HK-2 (cell line): ENCODE data around the gene ELK4.
A peak's percentile ranks its signal among the peaks of the same experiment; 100 is the strongest.

Experiments used
- DNase-seq: peaks from one replicate; pipeline ENCODE4 v3.0.0-alpha.2; 2018; ENCODE audit not compliant: unreplicated experiment

The ELK4 gene

GRCh38 chr1:205581321-205581980 is 50.4 kb downstream of the ELK4 start:
- no peak for DNase-seq

GRCh38 chr1:205580923-205581180 is 51.0 kb downstream of the ELK4 start:
- no peak for DNase-seq

DNA sequence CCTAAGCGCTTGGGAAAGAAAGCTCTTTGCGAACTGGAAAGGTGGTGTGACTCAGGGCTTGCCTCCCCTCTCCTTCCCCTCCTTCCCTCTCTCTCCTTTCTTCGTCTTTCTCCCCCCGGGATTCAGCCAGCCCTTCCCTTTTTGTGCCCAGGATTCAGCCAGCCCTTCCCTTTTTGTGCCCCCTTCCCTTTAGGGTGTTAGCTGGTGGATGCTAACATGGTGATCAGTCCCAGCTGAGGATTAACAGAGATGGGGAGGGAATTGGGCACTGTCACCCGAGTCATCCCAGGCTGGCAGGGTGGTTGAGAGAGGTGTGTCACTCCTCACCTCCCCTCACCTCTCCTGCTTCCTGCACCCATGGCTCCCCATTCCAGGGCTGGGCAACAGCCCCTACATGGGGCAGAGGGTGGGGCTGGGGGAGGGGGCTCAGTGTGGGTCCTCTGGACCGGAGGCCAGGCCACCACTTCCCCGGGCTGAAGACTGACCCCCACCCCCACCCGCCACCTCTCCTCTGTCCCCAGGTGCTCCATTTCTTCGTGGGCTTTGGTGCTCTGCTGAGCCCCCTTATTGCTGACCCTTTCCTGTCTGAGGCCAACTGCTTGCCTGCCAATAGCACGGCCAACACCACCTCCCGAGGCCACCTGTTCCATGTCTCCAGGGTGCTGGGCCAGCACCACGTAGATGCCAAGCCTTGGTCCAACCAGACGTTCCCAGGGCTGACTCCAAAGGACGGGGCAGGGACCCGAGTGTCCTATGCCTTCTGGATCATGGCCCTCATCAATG is 51.5 kb downstream of the ELK4 start:
- DNase-seq: no peak

DNA sequence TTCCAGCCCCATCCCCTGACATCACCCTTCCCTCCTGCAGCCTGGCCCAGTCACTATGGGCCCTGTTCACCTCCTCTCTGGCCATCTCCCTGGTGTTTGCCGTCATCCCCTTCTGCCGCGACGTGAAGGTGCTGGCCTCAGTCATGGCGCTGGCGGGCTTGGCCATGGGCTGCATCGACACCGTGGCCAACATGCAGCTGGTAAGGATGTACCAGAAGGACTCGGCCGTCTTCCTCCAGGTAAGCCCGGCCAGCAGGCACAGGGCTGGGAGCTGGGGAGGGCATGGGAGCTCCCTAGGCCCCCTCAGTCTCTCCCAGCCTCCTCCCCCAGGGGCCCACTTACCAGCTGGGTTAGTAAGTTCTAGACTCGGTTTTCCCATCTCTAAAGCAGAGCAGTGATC is 52.1 kb downstream of the ELK4 start:
- DNase-seq: no peak

GRCh38 chr1:205578780-205579571 is 52.8 kb downstream of the ELK4 start:
- DNase-seq: no peak

DNA sequence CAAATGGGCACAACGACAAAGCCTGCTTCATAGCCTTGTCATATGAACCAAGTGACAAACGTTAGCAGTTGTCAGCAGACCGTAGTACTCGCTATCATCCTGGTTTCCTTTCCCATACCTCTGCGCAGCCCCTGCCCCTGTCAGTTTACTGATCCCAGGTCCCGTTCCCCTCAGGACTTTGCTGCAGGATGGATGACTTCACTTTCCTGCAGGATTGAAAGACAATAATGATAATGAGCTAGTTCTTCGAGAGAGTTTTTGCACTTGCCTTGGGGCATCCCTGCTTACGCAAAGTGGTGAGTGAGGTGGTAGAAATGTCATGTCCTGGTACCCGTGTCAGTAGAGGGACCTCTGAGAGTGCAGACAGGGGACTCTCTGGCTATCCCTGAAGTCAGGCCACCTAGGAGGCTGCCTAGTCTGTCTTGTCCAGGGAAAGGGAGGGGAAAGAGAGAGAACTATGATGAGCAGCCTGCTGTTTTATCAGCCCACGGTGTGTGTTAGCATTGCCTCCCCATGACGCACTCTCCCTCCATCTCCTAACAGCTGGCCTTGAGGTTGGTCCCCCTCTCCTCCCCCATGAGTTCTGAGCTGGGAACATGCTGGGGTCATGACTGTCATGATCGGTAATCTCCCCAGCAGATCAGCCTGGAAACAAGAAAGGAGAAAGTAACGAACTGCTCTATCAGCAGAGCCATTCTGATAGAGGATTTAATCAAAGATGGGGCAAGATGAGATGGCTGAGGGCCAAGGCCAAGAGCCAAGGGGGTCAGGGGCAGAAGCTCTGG is 53.7 kb downstream of the ELK4 start:
- no peak for DNase-seq

GRCh38 chr1:205576805-205577761 is 54.7 kb downstream of the ELK4 start:
- DNase-seq: no peak

DNA sequence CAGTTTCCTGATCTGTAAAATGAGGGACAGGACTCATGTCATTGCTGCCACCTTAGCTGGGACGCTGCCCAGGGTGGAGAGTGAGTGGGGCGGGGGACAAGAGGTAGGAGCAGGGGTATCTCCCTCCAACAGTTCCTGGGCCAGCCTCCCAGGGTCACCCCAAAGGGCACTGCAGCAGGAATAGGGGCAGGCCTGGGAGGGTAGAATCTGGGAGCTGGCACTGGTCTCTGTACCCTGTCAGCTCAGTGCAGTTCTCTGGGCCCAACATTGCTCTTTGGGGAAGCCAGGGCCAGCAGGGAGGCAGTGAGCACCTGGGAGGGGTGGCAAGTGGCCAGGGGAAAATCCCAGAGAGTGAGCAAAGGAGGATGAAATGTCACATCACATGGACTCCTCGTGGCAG is 55.8 kb downstream of the ELK4 start:
- peak; percentile 35 for DNase-seq

DNA sequence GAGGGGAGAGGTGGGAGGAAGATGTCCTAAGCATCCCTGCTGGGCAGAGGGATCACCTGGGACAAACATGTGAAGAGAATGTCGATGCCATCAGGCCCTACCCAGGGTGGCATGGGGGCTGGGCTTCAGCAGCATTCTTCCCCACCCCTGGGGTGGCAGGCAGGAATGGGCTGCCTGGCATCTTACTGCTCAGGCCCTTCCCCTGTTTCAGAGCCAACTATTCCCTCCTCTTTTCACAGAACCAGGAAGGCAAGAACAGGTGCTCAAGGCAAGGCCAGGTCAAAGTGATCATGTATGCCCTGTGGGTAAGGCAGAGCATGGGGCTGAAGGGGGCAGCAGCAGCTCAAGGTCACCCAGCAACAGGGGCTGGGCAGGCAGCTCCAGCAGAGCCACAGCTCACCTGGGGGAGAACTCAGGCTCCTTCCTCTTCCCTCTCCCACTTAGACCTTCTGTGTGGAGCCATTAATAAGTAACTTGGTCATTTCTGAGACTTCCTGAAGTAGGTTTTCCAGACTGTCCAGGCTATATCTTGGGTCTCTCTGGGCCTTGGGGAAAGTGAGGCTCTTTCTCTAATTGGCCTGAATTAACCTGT is 56.4 kb downstream of the ELK4 start:
- no peak for DNase-seq

GRCh38 chr1:205572421-205572820 is 59.4 kb downstream of the ELK4 start:
- no peak for DNase-seq

DNA sequence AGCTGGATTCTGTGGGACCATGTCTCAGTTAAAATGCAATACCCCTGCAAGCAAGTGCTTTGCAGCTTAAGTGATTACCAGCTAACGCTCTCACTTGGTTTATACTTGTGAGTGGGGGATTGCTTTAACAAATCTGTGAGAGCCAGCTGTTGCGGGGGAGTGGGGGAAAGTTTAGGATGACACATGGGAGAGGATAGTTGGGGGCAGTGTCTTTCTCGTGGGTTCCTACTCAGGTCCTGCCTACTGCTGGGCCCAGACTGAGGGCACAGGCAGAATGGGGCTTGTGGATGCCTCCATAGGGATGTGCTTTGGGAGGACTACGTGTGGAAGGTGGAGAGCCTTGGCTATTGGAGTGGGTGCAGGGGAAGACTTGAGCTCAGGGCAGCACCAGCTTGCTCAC is 60.1 kb downstream of the ELK4 start:
- no peak for DNase-seq

DNA sequence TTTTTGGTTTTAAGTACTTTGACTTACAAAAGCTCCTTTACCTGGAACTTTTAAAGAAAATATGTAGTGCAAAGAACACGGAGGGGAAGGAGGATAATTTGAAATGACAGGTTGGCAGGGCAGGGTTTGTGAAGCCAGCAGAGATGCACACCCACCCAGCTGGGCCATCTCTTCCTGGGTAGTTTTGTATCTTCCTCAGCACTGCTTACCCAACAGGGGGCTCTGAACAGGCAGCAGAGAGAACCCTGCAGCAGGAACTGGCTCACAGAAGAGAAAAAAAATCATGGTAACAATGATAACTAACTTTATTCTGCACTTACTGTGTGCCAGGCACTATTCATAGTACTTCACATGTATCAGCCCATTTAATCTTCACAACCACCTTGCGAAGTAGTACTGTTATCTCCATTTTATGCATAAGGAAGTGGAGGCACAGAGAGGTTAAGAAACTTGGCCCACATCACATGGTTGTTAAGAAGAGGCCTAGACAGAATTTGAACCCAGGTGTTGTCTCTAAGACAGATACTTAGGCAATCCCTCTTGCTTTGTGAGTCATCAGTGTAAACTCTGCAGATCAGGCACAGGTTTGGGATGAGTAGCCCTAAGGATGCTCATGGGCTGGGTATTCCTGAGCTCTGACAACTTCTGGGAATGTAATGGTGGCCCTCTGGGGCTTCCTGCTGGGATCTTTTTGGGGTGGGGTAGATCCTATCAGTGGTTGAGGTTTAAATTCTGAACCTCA is 60.8 kb downstream of the ELK4 start:
- no peak for DNase-seq

DNA sequence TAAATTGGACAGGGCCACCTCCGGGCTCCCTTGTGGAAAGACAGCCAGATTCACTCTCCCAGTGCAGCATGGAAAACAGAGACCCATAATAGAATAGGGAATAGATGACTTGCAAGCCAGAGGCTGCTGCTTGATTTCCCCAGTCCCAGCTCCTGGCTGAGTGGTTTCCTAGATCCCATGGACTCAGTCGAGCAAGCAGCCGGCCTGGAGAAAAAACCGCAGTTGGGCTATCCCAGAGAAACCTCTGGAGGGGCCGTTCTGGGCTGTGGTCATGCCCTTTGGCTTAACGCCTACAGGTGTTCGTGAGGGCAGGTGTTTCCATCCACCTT is 61.7 kb downstream of the ELK4 start:
- no peak for DNase-seq

GRCh38 chr1:205569411-205570172 is 62.2 kb downstream of the ELK4 start:
- DNase-seq: no peak

GRCh38 chr1:205568469-205569361 is 63.1 kb downstream of the ELK4 start:
- no peak for DNase-seq

DNA sequence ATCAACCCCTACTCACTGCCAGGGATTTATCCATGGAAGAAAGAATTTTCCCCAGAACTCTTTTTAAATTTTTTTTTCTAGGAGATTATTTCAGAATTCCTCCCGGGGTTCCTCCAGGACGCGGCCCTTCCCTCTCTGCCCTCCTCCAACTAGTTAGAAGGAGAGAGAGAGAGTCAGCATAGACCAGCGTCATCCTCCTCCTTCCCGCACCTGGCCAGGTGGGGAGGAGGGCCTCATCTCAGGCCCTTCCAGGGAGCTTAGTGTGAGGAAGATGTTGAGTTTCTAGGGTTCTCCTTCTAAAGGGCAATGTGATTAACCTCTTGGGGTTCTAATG is 63.7 kb downstream of the ELK4 start:
- DNase-seq: no peak

- DNase-seq: no peak
Measured at GRCh38 chr1:205567716-205568115, 64.1 kb downstream of the ELK4 start.

DNA sequence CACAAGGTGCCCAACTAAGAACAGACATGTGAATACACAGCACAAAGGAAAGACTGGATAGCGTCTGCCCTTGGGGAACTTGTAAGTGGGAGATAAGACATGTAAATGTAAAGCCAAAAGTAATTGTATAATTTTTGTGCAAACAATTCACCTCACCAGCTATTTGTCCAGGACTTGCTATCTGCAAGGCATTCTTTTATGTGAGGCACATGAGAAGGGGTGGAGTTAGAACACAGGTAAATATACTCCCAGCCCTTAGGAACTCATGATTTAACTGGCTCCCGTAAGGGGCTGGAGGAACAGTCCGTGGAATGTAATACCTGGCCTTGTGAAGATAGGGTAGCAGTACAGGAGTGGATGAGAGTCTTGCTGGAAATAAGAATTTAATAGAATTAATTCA is 66.0 kb downstream of the ELK4 start:
- no peak for DNase-seq
